IPS-18c (cell line): ENCODE results near the gene TM9SF3.

Experiments
- H3K4me3 ChIP-seq: 2 replicates; pipeline ENCODE4 v1.7.0; 2013; ENCODE audit warnings: low read depth, mild to moderate bottlenecking, low read length, moderate library complexity; ENCODE audit not compliant: insufficient read depth
- H3K9me3 ChIP-seq: one replicate; pipeline ENCODE4 v1.6.1; 2013; ENCODE audit warnings: mild to moderate bottlenecking, low read length, moderate library complexity; ENCODE audit not compliant: control insufficient read depth, insufficient read depth

The TM9SF3 gene

DNA sequence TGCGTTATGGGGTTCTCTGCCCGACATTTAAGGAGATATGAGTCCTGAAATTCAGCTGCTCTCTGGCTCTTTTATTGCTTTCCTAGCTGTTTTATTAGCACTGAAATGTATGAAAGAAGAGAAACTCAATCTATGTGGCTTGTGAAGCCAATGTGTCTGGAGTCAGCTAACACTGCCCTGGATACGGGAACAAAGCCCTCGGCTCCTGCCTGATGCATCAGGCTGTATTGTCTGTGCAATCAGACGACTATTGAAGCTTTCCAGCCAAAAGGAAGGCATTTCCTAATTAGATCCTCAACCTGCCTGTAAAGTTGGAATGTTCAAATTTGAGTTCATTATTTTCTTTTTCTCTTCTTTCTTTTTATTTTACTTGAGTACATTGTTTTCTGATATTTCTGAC lies 22.0 kb upstream of the TM9SF3 start:
- no peaks in the 10 kb centered on the region for H3K9me3 ChIP-seq

DNA sequence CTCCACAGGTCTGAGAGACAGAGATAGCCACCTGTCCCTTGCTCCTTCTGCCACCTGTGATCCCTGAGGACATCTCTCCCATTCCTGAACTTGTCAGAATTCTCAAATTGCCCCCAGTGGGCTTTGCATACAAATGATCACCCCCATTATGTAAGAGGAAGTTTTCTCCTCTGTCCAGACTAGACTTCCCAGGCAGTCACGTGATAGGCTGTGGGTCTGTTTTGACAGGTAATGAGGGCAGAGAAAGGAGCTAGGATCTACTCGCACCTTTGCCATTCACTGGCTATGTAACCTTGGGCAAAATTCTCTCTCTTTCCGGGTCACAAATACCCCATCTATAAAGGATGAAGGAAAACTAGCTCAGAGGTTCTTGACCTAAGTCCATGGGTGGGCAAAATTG lies 21.4 kb upstream of the TM9SF3 start:
- no peaks in the 10 kb centered on the region for H3K9me3 ChIP-seq

More for the DNA sequence above, 22.0 kb upstream of the TM9SF3 start:
- no peak overlapping the region for H3K4me3 ChIP-seq

DNA sequence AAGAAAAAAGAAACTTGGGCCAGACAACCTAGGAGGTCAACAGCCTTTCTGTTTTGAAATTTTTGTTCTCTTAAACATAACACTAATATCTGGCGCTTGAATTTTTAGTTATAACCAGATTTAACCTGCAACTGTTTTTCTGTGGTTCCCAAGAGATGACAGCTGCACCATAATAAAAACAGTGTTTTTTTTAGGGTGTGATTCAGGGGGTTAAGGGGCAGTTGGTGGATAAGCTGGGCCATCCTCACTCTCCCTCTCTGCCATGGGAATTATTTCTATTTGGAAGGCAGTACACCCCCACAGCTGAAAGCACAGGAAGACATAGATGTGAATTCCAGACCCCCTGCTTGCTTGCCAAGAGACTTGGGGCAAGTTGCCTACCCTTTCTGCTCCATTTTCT lies 20.1 kb upstream of the TM9SF3 start:
- no peak overlapping the region for H3K4me3 ChIP-seq
- H3K9me3 ChIP-seq = no peaks in the 10 kb centered on the region

More for the DNA sequence above, 21.4 kb upstream of the TM9SF3 start:
- no peak overlapping the region for H3K4me3 ChIP-seq

DNA sequence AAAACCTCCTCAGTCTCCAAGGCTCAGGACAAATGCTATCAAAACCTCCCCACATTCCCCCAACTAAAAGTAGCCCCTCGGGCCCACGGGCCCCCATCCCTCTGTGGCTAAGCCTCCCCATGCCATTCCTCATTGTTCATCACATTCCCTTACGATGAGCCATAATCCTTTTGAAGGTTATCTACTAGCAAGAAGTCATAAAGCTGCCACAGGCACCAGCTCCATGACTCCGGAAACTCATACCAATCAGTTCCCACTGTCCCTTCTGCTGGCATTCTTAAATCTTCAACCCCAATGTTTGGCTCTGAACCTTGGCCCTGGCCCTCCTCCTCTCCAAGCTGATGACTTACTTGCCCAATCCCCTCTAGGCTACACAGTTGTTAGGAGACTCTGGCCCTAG lies 19.4 kb upstream of the TM9SF3 start:
- H3K4me3 ChIP-seq = no peak overlapping the region
- no peaks in the 10 kb centered on the region for H3K9me3 ChIP-seq

DNA sequence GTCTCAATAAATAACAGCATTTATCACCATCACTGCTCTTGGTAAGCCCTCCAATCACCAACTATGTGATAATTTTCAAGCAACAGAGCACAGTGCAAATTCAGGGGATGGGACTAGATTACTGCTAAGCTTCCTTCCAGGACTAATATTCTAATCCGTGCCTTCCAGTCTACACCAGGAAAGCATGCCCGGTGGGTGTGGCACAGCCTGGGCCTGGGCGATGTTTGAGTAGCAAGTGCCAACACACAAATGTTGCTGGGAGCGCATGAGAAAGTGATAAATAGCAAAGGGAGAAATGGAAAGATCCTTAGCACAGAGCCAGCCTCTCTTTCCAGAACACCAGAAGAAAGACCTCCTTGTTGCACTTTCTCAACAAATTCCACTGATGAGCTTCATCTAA lies 13.5 kb upstream of the TM9SF3 start:
- H3K9me3 ChIP-seq = no peaks in the 10 kb centered on the region
- H3K4me3 ChIP-seq = no peak overlapping the region

DNA sequence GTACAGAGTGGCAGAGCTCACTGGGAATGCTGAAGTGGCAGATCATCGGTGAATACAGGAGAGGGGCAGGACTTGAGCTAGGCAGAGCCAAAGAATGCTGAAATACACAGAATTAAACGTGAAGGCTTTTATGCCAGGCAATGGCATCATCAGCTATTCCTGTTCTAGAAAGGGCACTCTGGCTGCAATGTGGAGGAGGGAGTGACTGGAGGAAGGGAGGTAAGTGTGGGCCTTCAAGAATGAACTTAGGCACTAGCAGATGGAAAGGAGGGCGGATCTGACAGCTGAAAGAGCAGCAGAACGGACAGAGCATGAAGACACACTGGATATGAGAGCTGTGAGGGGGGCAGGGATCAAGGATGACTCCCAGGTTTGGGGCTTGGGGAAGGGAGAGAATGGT lies 12.0 kb upstream of the TM9SF3 start:
- H3K4me3 ChIP-seq = no peak overlapping the region
- H3K9me3 ChIP-seq = no peaks in the 10 kb centered on the region

DNA sequence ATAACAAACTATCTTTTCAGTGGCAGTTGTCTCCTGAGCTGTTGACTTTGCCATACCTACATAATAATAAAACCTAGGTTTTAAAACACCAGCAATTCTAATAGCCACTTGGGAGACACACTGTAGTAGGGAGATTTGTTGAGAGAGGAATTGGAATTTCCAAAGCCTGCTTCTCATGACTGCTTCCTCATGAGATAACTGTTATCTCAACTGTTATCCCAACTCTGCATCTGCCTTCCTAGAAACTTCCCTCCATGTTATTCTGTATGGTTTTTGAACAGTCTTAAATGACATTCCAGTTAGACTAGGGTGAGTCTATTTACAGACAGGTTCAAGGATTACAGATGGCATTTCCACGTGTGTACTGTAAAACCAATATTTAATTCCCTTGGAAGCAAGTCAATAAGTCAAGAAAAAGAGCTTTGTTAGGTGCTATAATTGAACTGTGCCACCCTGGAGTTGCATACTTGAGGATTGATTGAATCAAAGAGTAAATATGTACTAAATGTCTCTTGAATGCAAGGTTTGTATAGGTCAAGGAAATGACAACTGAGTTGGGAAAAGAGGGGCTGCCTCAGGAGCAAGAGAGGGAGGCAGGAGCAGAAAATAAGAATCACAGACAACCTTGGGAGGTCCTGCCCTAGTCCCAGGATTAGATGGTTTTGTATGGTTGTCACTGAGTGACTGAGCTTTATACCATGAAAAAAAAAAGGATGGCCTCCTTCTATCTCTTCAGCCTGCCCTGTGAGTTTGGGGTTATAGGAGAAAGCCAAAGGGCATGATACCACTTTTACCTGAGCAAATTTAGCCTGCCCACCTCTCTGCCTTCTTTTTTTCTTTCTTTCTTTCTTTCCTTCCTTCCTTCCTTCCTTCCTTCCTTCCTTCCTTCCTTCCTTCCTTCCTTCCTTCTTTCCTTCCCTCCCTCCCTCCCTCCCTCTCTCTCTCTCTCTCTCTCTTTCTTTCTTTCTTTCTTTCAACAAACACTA lies 9.9 kb upstream of the TM9SF3 start:
- Histone ChIP-seq H3K4me3 (no peak overlapping the region), H3K9me3 (no peaks in the 10 kb centered on the region)

DNA sequence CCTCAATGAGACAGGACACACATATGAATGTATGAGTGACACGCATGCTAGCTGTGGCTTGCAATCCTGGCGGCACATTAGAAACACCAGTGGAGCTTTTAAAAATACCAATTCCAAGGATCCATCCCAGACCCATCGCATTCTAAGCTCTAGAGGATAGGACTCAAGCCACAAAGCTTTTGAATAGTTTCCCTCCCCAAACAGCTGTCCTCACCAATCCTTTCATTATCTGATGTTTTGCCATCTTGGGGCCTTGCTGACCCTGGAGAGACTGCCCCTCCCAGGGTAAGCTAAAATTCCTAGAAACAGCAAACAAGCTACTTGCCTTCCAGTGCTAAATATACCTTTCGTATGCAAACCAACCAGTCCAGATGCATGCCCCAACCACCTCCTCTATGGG lies 8.9 kb upstream of the TM9SF3 start:
- H3K9me3 ChIP-seq = no peaks in the 10 kb centered on the region

DNA sequence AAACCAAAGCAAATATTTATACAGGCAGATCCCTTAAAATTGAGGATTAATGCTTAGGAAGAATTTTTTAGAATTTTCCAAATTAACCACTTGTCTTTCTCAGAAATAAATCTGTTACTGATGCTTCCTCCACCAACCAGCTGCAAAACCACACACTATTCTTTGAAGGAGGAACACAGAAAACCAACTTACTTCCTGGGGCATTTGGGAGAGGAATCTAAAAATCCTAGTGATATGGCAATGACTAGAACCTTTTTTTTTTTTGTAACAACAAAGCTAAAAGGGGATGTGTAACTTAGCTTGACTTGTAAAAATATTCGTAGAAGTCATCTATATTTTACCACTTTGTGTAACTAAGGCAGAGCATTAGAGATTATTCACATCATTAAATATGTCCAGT lies 5.1 kb upstream of the TM9SF3 start:
- Histone ChIP-seq H3K9me3 (no peaks in the 10 kb centered on the region), H3K4me3 (no peak overlapping the region)

More for the DNA sequence above, 8.9 kb upstream of the TM9SF3 start:
- H3K4me3 ChIP-seq = no peak overlapping the region

DNA sequence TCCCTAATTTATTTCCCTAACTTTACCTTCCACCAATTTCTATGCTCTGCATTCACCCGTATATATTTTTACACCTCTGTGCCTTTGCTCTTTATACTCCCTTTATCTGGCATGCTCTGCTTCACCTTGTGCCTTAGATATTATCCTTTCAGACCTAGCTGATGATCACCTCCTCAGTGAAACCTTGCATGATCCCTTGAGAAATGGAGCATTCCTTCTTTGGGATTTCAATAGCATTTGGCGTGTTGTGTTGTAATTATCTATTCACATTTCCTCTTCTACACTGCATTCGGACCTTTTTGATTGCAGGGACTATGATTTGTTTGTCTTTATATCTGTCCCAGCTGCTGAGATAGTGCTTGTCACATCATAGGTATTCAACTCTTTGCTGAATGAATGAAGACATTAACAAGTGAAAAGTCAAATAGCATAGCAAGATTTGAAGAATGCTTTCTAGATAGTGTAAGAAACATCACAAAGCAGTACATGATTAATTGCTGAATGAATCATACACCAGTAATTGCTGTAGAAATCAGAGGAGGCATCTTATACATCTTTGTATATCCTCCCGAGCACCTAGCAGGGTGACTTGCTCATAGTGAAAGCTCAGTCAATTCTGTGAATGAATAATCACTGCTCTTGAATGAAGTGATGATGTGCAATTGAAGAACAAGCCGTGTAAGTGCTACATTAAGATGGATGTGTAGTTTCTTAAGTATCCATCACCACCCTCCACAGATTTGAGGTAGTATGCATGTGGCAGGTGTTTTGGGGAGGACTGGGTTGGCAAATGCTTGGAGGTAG lies 2.0 kb upstream of the TM9SF3 start:
- H3K4me3 ChIP-seq = no peak overlapping the region

DNA sequence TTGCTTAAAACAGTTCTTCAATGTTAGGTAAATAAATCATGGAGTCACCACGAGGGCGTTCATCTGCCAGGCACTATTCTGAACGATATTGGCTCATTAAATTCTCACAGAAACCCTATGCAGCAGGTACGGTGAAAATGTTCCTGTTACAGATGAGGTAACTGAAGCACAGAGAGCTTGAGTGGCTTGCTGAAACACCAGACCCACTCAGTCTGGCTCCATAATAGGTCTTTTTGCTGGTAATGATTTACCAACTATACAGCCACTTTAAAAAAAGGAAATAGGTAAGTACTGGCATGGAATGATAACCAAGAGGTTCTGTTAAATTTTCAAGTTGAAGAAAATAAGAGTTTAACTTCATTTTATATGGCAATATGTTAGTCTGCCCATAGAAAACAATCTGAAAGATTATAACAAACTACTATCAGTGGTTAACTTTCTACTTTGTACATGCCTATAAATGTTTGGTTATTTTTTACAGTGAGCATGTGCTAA lies 1.3 kb upstream of the TM9SF3 start:
- Histone ChIP-seq H3K9me3 (no peaks in the 10 kb centered on the region), H3K4me3 (no peak overlapping the region)

More for the DNA sequence above, 2.0 kb upstream of the TM9SF3 start:
- H3K9me3 ChIP-seq = no peaks in the 10 kb centered on the region

DNA sequence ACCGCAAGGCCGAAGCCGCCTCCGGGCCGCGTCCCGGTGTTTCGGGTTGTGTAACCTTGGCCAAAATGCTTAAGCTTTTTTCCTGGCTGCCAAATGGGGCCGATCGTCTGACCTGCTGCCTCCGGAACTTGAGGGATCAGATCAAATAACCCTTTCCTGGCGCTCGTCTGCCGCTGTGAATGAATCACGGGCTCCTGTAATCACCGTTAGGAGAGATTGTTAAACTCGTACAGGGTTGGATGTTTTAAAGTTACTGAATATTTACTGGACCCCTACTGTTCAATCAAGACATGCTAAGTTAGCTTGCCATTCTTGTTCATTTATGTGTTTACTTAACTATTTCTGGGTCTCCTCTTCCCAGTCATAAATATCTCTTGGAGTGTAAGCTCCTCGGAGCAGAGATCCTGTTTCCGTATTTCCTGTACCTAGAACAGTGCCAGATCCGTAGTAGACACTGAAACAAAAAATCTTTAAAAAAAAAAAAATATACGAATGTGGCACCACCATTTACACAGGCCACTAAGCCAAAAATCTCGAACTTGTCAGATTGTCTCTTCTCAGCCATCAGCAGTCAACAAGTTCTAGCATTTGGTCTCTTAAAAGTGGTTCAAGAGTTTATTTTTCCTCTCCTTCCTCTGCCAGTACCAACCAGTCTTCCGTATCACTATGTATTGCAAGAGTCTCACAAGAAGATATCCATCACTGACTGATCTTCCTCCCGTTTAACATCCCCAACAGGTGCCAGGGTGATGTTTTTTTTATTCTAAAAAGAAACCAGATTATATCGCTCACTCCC lies 650 bp upstream of the TM9SF3 start:
- Histone ChIP-seq H3K4me3 (peak overlapping the region; percentile 90), H3K9me3 (no peaks in the 10 kb centered on the region)

DNA sequence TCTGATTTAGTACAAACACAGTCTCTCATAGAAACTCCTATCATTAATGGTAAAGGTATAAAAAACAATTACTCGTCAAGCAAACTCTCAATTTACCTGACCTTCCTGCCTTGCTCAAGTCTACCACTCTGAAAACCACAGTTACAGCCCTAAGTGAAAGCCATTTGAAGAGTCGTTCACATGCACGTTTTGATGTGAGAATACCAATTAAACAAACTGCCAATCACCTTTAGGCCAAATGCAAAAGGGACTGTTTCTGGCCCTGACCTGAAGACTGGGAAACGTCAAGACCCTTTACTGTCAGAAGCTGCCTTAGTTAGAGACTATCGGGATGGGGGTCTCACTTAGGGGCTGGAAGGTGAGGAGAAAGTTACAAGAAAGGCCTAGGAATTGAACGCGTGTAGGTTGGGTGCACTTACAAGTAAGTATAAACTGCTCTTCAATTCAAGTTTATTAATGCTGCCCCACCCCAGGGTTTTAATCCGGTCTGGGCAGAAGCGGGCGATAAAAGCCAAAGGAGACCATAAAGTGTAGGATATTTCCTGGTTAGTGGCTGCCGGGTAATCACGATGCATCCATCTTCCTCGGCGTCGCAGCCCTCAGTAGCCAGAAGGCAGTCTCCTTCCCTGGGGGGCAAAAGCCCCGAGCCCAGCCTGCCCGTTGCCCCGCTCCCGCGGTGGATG lies 935 bp downstream of the TM9SF3 start:
- Histone ChIP-seq H3K4me3 (peak overlapping the region; percentile 90), H3K9me3 (no peaks in the 10 kb centered on the region)

DNA sequence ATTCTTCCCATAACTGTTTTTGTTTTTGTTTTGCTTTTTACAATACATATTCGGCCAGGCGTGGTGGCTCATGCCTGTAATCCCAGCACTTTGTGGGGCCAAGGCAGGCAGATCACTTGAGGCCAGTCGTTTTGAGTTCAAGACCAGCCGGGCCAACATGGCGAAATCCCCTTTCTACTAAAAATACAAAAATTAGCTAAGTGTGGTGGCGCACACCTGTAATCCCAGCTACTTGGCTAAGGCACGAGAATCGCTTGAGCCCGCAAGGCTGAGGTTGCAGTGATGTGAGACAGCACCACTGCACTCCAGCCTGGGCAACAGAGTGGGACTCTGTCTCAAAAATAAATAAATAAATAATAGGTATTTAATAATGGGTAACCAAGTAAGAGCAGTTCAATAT lies 2.3 kb downstream of the TM9SF3 start:
- H3K4me3 ChIP-seq = no peak overlapping the region
- no peaks in the 10 kb centered on the region for H3K9me3 ChIP-seq

DNA sequence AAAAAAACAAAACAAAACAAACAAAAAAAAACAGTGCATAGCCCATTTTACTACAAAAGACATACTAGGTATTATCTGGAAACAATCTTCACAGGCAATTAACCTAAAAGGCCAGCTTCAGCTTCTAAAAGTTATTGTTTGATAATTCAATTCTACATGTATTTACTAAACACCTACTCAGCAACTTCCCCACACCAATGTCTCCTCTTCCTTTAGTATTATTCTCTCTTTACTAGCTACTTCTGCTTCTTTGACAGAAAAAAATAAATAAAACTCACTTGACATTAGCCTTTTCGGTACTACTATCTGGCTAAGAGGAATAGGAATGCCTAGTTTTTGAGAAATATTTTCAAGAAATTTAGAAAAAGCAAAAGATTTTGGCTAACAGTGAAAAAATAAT lies 2.8 kb downstream of the TM9SF3 start:
- Histone ChIP-seq H3K9me3 (no peaks in the 10 kb centered on the region), H3K4me3 (no peak overlapping the region)

DNA sequence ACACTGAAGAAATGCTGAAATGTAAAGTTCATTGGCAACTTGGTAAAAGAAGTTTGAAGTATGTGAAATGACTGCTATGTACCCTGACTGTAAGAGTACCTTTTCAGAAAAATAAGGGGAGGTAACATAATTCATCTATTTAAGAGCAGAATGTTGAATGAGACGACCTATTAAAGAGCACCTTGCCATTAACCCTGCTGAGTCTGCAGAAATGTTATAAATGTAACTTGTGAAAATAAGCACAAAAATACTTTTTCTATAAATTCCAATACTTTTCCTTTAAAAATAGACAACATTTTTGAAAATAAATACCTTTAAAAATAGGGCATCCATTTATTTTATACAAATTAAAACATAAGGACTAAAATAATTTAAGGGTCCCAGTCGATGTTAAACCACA lies 7.7 kb downstream of the TM9SF3 start:
- no peak overlapping the region for H3K4me3 ChIP-seq

DNA sequence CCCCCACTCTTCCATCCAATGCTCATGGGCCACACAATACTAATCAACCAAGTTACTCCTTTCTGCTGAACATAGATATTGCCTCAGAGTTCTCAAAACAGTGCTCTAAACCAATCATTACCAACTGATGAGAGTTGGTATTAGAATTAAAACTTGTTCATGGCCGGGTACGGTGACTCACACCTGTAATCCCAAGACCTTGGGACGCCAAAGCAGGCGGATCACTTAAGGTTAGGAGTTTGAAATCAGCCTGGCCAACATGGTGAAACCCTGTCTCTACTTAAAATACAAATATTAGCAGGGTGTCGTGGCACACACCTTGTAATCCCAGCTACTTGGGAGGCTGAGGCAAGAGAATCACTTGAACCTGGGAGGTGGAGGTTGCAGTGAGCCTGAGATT lies 8.2 kb downstream of the TM9SF3 start:
- no peaks in the 10 kb centered on the region for H3K9me3 ChIP-seq

More for the DNA sequence above, 7.7 kb downstream of the TM9SF3 start:
- H3K9me3 ChIP-seq = no peaks in the 10 kb centered on the region

More for the DNA sequence above, 8.2 kb downstream of the TM9SF3 start:
- H3K4me3 ChIP-seq = no peak overlapping the region
